Osteocyte (in vitro differentiated cells): ENCODE results near the gene GRIK5. TPM values are rescaled to one million over a fixed set of nuclear protein-coding genes. Genes with fewer than 3 reads are reported as not detected.

ENCODE experiments used
- DNase-seq: peaks from one replicate; pipeline ENCODE4 v3.0.0; 2021; ENCODE audit warnings: mixed read lengths; ENCODE audit not compliant: unreplicated experiment; ENCODE audit errors: extremely low spot score
- H3K27ac Mint-ChIP-seq: one replicate; pipeline ENCODE4 v1.8.0; 2021; ENCODE audit warnings: mild to moderate bottlenecking, mixed read lengths; ENCODE audit not compliant: unreplicated experiment
- H3K27me3 Mint-ChIP-seq: one replicate; pipeline ENCODE4 v1.8.0; 2021; ENCODE audit warnings: mixed read lengths; ENCODE audit not compliant: unreplicated experiment
- H3K36me3 Mint-ChIP-seq: one replicate; pipeline ENCODE4 v1.8.0; 2021; ENCODE audit warnings: mixed read lengths; ENCODE audit not compliant: unreplicated experiment
- H3K4me1 Mint-ChIP-seq: one replicate; pipeline ENCODE4 v1.8.0; 2021; ENCODE audit warnings: mixed read lengths; ENCODE audit not compliant: unreplicated experiment
- H3K4me3 Mint-ChIP-seq: one replicate; pipeline ENCODE4 v1.8.0; 2021; ENCODE audit warnings: mild to moderate bottlenecking, moderate library complexity, mixed read lengths; ENCODE audit not compliant: unreplicated experiment
- H3K9me3 Mint-ChIP-seq: one replicate; pipeline ENCODE4 v1.8.0; 2021; ENCODE audit warnings: mixed read lengths; ENCODE audit not compliant: unreplicated experiment
- CTCF ChIP-seq: fragments of 200-600 bp; sonication (generic); IDR thresholded peaks from 2 replicates; pipeline ENCODE4 v1.5.0; 2021; ENCODE audit warnings: antibody characterized with exemption, mild to moderate bottlenecking, moderate library complexity
- total RNA-seq: library from RNA; stranded (reverse); gene quantifications from 2 replicates; pipeline ENCODE4 v1.2.1, GENCODE V29; 2021

The GRIK5 gene
- total RNA-seq, 1 donor from 2014 or later: 0.38 TPM

GRCh38 chr19:41959056-41960053, 110.7 kb downstream of the GRIK5 start, which contains the start of gene RABAC1:
Gene RABAC1 (minus strand): TSS chr19:41959321. CDS start chr19:41959292, 29 bp downstream.
- peak within 1 kb of the TSS; percentile 90 for H3K27ac Mint-ChIP-seq
- H3K36me3 Mint-ChIP-seq: peaks cover 17% of the 10 kb centered on the region
- no peaks in the 10 kb centered on the region for H3K27me3 Mint-ChIP-seq
- H3K4me3 Mint-ChIP-seq: peak within 1 kb of the TSS; percentile 84
- H3K4me1 Mint-ChIP-seq: peaks cover 18% of the 10 kb centered on the region
- no peaks in the 10 kb centered on the region for H3K9me3 Mint-ChIP-seq
- peak; percentile 96 for DNase-seq
- peak; percentile 29 for TF ChIP-seq CTCF

GRCh38 chr19:41958367-41959055, 111.5 kb downstream of the GRIK5 start:
- peaks cover 17% of the 10 kb centered on the region for H3K36me3 Mint-ChIP-seq
- H3K4me1 Mint-ChIP-seq: peaks cover 18% of the 10 kb centered on the region
- H3K27me3 Mint-ChIP-seq: no peaks in the 10 kb centered on the region
- H3K4me3 Mint-ChIP-seq: peak overlapping the region; percentile 84
- H3K9me3 Mint-ChIP-seq: no peaks in the 10 kb centered on the region
- peak; percentile 92 for DNase-seq
- TF ChIP-seq CTCF: no peak
- peak overlapping the region; percentile 90 for H3K27ac Mint-ChIP-seq

- Mint-ChIP-seq H3K4me1 (peaks cover 18% of the 10 kb centered on the region), H3K36me3 (peaks cover 17% of the 10 kb centered on the region), H3K9me3 (no peaks in the 10 kb centered on the region), H3K27ac (peak overlapping the region; percentile 90), H3K27me3 (no peaks in the 10 kb centered on the region), H3K4me3 (peak overlapping the region; percentile 84)
- DNase-seq: no peak
- TF ChIP-seq CTCF: peak; percentile 81
Measured at GRCh38 chr19:41957838-41958366, 112.1 kb downstream of the GRIK5 start.

GRCh38 chr19:41957161-41957837, 112.7 kb downstream of the GRIK5 start:
- Mint-ChIP-seq H3K27ac (peak overlapping the region; percentile 90), H3K9me3 (no peaks in the 10 kb centered on the region), H3K36me3 (peaks cover 17% of the 10 kb centered on the region), H3K4me3 (peak overlapping the region; percentile 84), H3K4me1 (peaks cover 18% of the 10 kb centered on the region), H3K27me3 (no peaks in the 10 kb centered on the region)
- TF ChIP-seq CTCF: no peak
- no peak for DNase-seq
